HepG2 (cell line): Measurements from ENCODE around the gene NGF. TPM values are rescaled to one million over a fixed set of nuclear protein-coding genes. Genes with fewer than 3 reads are reported as not detected.

Source experiments
- ATAC-seq: fragments of 200-7000 bp; cut with Tn5 transposase; 3 replicates; pipeline ENCODE4 v1.9.1; 2020; ENCODE audit warnings: mild to moderate bottlenecking, moderate library complexity
- BruUV-seq: library from RNA; stranded (reverse); fragments of 400-500 nt; replicated peaks from 2 replicates; lab custom pipeline; 2021; lab: Mats Ljungman, UMichigan
- CTCF ChIA-PET: fragments of 300-600 bp; formaldehyde crosslinking; extraction: SDS; loops from one replicate; lab custom pipeline; 2021; ENCODE audit warnings: low total read pairs, inconsistent platforms, low intra/inter-chr PET ratio; lab: Yijun Ruan, JAX
- POLR2A ChIA-PET: fragments of 350-600 bp; sonication (Branson Sonifier 250); formaldehyde crosslinking; loops from one replicate; lab custom pipeline; 2020; ENCODE audit warnings: antibody characterized with exemption, inconsistent platforms; lab: Yijun Ruan, JAX
- DNase-seq: peaks from one replicate; pipeline ENCODE4 v3.0.0-alpha.2; 2015; ENCODE audit warnings: low spot score
- FAIRE-seq: peaks from 3 replicates; lab custom pipeline; 2011; peaks lifted over from hg19 to GRCh38; lab: Jason Lieb, UNC
- H2AFZ ChIP-seq: one replicate; pipeline ENCODE4 v1.6.1; 2011; ENCODE audit warnings: low read length, inconsistent platforms
- H3K27ac ChIP-seq: fragments of 300-600 bp; 3 replicates; pipeline ENCODE4 v1.8.0; 2011; ENCODE audit warnings: mixed run types, mild to moderate bottlenecking, mixed read lengths, low read length, inconsistent platforms; ENCODE audit not compliant: insufficient read depth; ENCODE audit errors: extremely low read length
- H3K27me3 ChIP-seq, 2 experiments: fragments of 200-600 bp in 1 of 2; 2 replicates in 1 of 2; 3 replicates in 1 of 2; pipeline versions ENCODE4 v1.6.0 to v1.8.0; 2011; ENCODE audit warnings: low read length in 2 of 2, mild to moderate bottlenecking in 2 of 2, moderate library complexity in 2 of 2, inconsistent platforms in 1 of 2; ENCODE audit not compliant: insufficient read depth in 2 of 2, control insufficient read depth in 1 of 2
- H3K36me3 ChIP-seq, 2 experiments: fragments of 200-600 bp in 1 of 2; replicated peaks in 1 of 2; 2 replicates in 1 of 2; 3 replicates in 1 of 2; pipeline versions ENCODE4 v1.5.1 to v1.8.0; 2011; ENCODE audit warnings: low read length in 2 of 2, inconsistent platforms in 1 of 2; ENCODE audit not compliant: insufficient read depth in 2 of 2, control insufficient read depth in 1 of 2
- H3K4me1 ChIP-seq: 2 replicates; pipeline ENCODE4 v1.5.1; 2012; ENCODE audit warnings: low read length, inconsistent platforms; ENCODE audit not compliant: insufficient read depth
- H3K4me2 ChIP-seq: 2 replicates; pipeline ENCODE4 v1.6.0; 2011; ENCODE audit warnings: low read depth, low read length, inconsistent platforms
- H3K4me3 ChIP-seq, 3 experiments: fragments of 200-600 bp in 1 of 3; sonication (generic), shearing (Covaris generic) in 1 of 3; replicated peaks in 1 of 3; 2 replicates each; pipeline ENCODE4 v1.5.1; 2011 to 2016; ENCODE audit warnings: low read length in 3 of 3, inconsistent platforms in 2 of 3, low read depth in 2 of 3, mild to moderate bottlenecking in 2 of 3, control low read depth in 1 of 3, mixed read lengths in 1 of 3; ENCODE audit not compliant: insufficient read depth in 1 of 3
- H3K79me2 ChIP-seq: one replicate; pipeline ENCODE4 v1.6.1; 2011; ENCODE audit warnings: low read length, inconsistent platforms; ENCODE audit not compliant: insufficient read depth
- H3K9ac ChIP-seq: 2 replicates; pipeline ENCODE4 v1.6.0; 2011; ENCODE audit warnings: mild to moderate bottlenecking, low read depth, low read length, inconsistent platforms; ENCODE audit not compliant: insufficient read depth
- H3K9me3 ChIP-seq: 2 replicates; pipeline ENCODE4 v1.5.1; 2012; ENCODE audit warnings: mild to moderate bottlenecking, low read length
- H4K20me1 ChIP-seq: 2 replicates; pipeline ENCODE4 v1.6.0; 2011; ENCODE audit warnings: inconsistent platforms, mild to moderate bottlenecking, low read length, moderate library complexity; ENCODE audit not compliant: insufficient read depth
- DPF2 ChIP-seq: sonication (generic); formaldehyde crosslinking; IDR thresholded peaks from 2 replicates; pipeline ENCODE4 v1.4.0; 2020; ENCODE audit warnings: mild to moderate bottlenecking, low read depth, missing genetic modification reagents, borderline replicate concordance
- KDM5B ChIP-seq: sonication (generic); formaldehyde crosslinking; IDR thresholded peaks from 2 replicates; pipeline ENCODE4 v1.4.0; 2020; ENCODE audit warnings: missing genetic modification reagents, mild to moderate bottlenecking, borderline replicate concordance
- LCORL ChIP-seq, 2 experiments: fragments of 450-650 bp in 1 of 2; sonication (generic) in 1 of 2; formaldehyde crosslinking in 1 of 2; IDR thresholded peaks; 2 replicates each; pipeline versions ENCODE4 v1.5.0 to v1.6.1; 2017 to 2020; ENCODE audit warnings: antibody characterized with exemption in 1 of 2, missing genetic modification reagents in 1 of 2
- MTF2 ChIP-seq: sonication (generic); formaldehyde crosslinking; IDR thresholded peaks from 2 replicates; pipeline ENCODE4 v1.5.0; 2020; ENCODE audit warnings: missing genetic modification reagents, borderline replicate concordance
- RFX5 ChIP-seq: IDR thresholded peaks from 2 replicates; pipeline ENCODE4 v1.6.1; 2011; ENCODE audit warnings: low read depth, low read length, improper control_type of control experiment
- SMAD3 ChIP-seq: sonication (generic); formaldehyde crosslinking; IDR thresholded peaks from 2 replicates; pipeline ENCODE4 v1.4.0; 2020; ENCODE audit warnings: missing genetic modification reagents
- ZNF24 ChIP-seq: fragments of 450-650 bp; IDR thresholded peaks from 2 replicates; pipeline ENCODE4 v1.6.1; 2017; ENCODE audit warnings: antibody characterized with exemption, mild to moderate bottlenecking
- ZNF343 ChIP-seq: sonication (generic); formaldehyde crosslinking; IDR thresholded peaks from 2 replicates; pipeline ENCODE4 v1.4.0; 2020; ENCODE audit warnings: mild to moderate bottlenecking, missing genetic modification reagents
- ZSCAN12 ChIP-seq: sonication (generic); formaldehyde crosslinking; IDR thresholded peaks from 2 replicates; pipeline ENCODE4 v1.9.0; 2021; ENCODE audit warnings: mild to moderate bottlenecking, missing genetic modification reagents
- WGBS: methylation state at CpG from one replicate; pipeline ENCODE4 v1.1.6; 2017; ENCODE audit warnings: low lambda C conversion rate; 5-methylcytosine and 5-hydroxymethylcytosine counted together
- in situ Hi-C: cut with HindIII; loops from 2 replicates; pipeline ENCODE4 v1.10.0; 2017; ENCODE audit warnings: low pct_unique_long_range_greater_than_20kb; ENCODE audit not compliant: extremely low pct_ligation_motif_present
- intact Hi-C: fragments of 100-400 bp; cut with micrococcal nuclease; formaldehyde crosslinking; loops from one replicate; pipeline ENCODE4 v1.10.0; 2022; ENCODE audit not compliant: unreplicated experiment
- polyA plus RNA-seq, 8 experiments: library from polyadenylated mRNA; depleted of rRNA in 3 of 8; stranded (reverse) in 7 of 8; unstranded in 1 of 8; fragments of >200 nt; fragmentation: Illumina TruSeq in 4 of 8; extraction: Trizol in 4 of 8; gene quantifications; 2 replicates each; pipeline versions ENCODE4 v1.2.1 to v1.2.3, GENCODE V29; 2011 to 2016; ENCODE audit warnings: low read depth in 4 of 8, missing spikeins in 1 of 8, mixed read lengths in 1 of 8; ENCODE audit not compliant: insufficient read depth in 1 of 8
- total RNA-seq, 5 experiments: library from RNA; depleted of rRNA; stranded (reverse); fragments of >200 nt; fragmentation: Illumina TruSeq; extraction: Trizol; gene quantifications; 2 replicates each; pipeline ENCODE4 v1.2.3, GENCODE V29; 2016; ENCODE audit warnings: low read depth in 1 of 5
- TF ChIP-seq, protein P1 (sequence below): sonication (generic); formaldehyde crosslinking; conservative IDR thresholded peaks from 2 replicates; pipeline ENCODE4 v1.8.0; 2022; ENCODE audit warnings: missing genetic modification reagents
- TF ChIP-seq, protein P2 (sequence below): sonication (generic); formaldehyde crosslinking; IDR thresholded peaks from 2 replicates; pipeline ENCODE4 v1.4.0; 2020; ENCODE audit warnings: missing genetic modification reagents
- TF ChIP-seq, protein P3 (sequence below): sonication (generic); formaldehyde crosslinking; IDR thresholded peaks from 2 replicates; pipeline ENCODE4 v1.4.0; 2020; ENCODE audit warnings: missing genetic modification reagents, low read depth, mild to moderate bottlenecking, borderline replicate concordance

The NGF gene
- total and polyA plus RNA-seq, 2 of the 13 experiments (the other 11 are each of a cell fraction or from before 2014, with no cell fraction given): not detected

DNA sequence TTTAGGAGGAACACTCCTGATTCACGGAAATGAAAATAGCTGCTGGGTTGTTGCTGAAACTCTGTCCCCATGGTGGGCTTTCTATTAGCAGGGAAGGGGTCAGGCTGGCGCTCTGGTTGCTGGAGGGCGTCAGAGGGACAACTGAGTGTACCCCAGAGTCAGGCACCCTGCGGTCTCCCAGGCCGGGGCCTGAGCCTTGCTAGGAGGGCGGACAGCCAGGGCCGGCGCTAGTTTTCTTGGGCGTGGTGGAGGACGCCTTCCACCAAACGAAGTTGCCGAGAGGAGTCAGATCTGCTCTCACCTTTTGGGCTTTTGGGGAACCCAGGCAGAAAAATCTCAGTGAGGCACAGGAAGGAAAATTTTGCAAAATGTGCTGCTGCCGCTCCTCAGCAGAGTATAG is 54.8 kb downstream of the NGF start:
- TF ChIP-seq DPF2 (no peak), ZNF343 (no peak), MTF2 (no peak), SMAD3 (CRISPR knock-in tag) (no peak), ZNF24 (no peak), ZSCAN12 (no peak), KDM5B (CRISPR knock-in tag) (no peak), RFX5 (no peak), LCORL (IDR thresholded peaks at IDR 0.05) (no peak), LCORL (CRISPR knock-in tag; IDR thresholded peaks at IDR 0.05) (no peak)
- TF ChIP-seq, protein P1, sequence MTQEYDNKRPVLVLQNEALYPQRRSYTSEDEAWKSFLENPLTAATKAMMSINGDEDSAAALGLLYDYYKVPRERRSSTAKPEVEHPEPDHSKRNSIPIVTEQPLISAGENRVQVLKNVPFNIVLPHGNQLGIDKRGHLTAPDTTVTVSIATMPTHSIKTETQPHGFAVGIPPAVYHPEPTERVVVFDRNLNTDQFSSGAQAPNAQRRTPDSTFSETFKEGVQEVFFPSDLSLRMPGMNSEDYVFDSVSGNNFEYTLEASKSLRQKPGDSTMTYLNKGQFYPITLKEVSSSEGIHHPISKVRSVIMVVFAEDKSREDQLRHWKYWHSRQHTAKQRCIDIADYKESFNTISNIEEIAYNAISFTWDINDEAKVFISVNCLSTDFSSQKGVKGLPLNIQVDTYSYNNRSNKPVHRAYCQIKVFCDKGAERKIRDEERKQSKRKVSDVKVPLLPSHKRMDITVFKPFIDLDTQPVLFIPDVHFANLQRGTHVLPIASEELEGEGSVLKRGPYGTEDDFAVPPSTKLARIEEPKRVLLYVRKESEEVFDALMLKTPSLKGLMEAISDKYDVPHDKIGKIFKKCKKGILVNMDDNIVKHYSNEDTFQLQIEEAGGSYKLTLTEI (CRISPR knock-in tag): no peak
- TF ChIP-seq, protein P2, sequence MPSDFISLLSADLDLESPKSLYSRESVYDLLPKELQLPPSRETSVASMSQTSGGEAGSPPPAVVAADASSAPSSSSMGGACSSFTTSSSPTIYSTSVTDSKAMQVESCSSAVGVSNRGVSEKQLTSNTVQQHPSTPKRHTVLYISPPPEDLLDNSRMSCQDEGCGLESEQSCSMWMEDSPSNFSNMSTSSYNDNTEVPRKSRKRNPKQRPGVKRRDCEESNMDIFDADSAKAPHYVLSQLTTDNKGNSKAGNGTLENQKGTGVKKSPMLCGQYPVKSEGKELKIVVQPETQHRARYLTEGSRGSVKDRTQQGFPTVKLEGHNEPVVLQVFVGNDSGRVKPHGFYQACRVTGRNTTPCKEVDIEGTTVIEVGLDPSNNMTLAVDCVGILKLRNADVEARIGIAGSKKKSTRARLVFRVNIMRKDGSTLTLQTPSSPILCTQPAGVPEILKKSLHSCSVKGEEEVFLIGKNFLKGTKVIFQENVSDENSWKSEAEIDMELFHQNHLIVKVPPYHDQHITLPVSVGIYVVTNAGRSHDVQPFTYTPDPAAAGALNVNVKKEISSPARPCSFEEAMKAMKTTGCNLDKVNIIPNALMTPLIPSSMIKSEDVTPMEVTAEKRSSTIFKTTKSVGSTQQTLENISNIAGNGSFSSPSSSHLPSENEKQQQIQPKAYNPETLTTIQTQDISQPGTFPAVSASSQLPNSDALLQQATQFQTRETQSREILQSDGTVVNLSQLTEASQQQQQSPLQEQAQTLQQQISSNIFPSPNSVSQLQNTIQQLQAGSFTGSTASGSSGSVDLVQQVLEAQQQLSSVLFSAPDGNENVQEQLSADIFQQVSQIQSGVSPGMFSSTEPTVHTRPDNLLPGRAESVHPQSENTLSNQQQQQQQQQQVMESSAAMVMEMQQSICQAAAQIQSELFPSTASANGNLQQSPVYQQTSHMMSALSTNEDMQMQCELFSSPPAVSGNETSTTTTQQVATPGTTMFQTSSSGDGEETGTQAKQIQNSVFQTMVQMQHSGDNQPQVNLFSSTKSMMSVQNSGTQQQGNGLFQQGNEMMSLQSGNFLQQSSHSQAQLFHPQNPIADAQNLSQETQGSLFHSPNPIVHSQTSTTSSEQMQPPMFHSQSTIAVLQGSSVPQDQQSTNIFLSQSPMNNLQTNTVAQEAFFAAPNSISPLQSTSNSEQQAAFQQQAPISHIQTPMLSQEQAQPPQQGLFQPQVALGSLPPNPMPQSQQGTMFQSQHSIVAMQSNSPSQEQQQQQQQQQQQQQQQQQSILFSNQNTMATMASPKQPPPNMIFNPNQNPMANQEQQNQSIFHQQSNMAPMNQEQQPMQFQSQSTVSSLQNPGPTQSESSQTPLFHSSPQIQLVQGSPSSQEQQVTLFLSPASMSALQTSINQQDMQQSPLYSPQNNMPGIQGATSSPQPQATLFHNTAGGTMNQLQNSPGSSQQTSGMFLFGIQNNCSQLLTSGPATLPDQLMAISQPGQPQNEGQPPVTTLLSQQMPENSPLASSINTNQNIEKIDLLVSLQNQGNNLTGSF: no peak
- TF ChIP-seq, protein P3, sequence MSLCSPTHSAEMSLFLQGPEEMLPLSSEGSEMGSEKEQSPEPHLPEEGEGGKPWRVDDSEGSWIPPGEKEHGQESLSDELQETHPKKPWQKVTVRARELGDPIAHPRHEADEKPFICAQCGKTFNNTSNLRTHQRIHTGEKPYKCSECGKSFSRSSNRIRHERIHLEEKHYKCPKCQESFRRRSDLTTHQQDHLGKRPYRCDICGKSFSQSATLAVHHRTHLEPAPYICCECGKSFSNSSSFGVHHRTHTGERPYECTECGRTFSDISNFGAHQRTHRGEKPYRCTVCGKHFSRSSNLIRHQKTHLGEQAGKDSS (CRISPR knock-in tag): no peak
- TF ChIP-seq, all 625 proteins: peak for 0
- H3K9ac ChIP-seq: no peak overlapping the region
- no TSS peak for BruUV-seq
- H3K9me3 ChIP-seq: no peaks in the 10 kb centered on the region
- H2AFZ ChIP-seq: no peak overlapping the region
- FAIRE-seq (no peak), ATAC-seq (no peak), DNase-seq (no peak)
- no peaks in the 10 kb centered on the region for H3K4me1 ChIP-seq
- in situ Hi-C loops (no loop called here), intact Hi-C loops (no loop called here)
- H3K4me3 ChIP-seq: no peak overlapping the region
- CTCF ChIA-PET: no interaction called here
- POLR2A ChIA-PET: no interaction called here
- H3K27ac ChIP-seq: no peak overlapping the region
- no peaks in the 10 kb centered on the region for H3K36me3 ChIP-seq
- H4K20me1 ChIP-seq: no peaks in the 10 kb centered on the region
- no peaks in the 10 kb centered on the region for H3K79me2 ChIP-seq
- 64% methylated on average over 8 of the region's 13 CpGs for WGBS
- H3K4me2 ChIP-seq: no peak overlapping the region
- no peaks in the 10 kb centered on the region; a peak in 1 of 5 replicates for H3K27me3 ChIP-seq
